ENCODE data around the gene HEPHL1.
"Not testable (repeated sequence)": the region's sequence is repeated elsewhere in the genome, so short reads cannot be mapped to it uniquely, and the experiment has no call there.

The HEPHL1 gene, protein sequence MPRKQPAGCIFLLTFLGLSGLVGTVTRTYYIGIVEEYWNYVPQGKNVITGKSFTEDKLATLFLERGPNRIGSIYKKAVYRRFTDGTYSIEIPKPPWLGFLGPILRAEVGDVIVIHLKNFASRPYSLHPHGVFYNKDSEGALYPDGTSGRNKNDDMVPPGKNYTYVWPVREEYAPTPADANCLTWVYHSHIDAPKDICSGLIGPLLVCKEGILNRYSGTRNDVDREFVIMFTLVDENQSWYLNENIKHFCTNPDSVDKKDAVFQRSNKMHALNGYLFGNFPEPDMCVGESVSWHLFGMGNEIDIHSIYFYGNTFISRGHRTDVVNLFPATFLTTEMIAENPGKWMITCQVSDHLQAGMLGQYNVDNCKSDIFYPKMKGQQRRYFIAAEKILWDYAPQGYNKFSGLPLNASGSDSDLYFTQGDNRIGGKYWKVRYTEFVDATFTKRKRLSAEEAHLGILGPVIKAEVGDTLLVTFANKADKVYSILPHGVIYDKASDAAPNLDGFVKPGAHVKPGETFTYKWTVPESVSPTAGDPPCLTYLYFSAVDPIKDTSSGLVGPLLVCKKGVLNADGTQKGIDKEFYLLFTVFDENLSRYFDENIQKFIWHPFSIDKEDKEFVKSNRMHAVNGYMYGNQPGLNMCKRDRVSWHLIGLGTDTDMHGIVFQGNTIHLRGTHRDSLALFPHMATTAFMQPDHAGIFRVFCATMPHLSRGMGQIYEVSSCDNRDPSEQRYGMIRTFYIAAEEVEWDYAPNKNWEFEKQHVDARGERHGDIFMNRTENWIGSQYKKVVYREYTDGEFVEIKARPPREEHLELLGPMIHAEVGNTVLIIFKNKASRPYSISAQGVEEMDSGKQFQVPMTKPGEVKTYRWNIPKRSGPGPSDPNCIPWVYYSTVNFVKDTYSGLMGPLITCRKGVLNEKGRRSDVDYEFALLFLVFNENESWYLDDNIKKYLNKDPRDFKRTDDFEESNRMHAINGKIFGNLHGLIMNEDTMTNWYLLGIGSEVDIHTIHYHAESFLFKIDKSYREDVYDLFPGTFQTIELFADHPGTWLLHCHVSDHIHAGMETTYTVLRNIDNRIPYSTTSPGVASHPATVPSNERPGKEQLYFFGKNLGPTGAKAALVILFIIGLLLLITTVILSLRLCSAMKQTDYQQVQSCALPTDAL

DNA sequence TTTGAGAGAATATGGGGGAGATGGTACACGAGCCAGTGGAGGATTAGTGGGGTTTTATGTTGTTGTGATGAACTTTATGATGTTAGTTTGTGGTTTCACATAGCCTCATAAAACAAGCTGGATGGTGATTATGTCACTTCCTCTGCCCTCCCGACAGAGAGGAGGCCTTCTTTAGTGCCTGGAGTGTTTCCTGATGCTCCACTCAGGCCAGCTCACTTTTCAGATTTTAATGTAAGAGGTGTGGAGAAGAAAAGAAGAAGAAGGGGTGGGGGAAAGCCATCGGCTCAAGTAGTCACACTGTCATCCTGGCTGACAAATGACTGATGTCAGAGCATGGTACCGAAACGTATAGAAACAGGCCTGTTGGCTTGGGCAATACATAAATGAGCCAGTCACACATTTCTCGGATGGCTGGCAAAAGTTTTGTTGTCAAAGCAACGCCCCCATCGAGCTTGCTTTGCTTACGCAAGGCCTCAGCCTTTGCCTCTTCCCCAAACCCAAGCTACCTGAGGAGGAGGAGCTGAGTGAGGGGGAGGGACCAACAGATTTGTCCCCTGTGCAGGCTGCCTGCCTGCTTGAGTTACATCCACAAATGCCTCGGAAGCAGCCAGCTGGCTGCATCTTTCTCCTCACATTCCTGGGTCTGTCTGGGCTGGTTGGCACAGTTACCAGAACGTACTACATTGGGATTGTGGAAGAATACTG is at the start of gene HEPHL1:
TSS of gene HEPHL1 (plus strand) at position 578 of the 705 bp plus-strand sequence. CDS start at position 593, 15 bp downstream.
- no peak for DNase-seq (ENCODE audit: low spot score)

DNA sequence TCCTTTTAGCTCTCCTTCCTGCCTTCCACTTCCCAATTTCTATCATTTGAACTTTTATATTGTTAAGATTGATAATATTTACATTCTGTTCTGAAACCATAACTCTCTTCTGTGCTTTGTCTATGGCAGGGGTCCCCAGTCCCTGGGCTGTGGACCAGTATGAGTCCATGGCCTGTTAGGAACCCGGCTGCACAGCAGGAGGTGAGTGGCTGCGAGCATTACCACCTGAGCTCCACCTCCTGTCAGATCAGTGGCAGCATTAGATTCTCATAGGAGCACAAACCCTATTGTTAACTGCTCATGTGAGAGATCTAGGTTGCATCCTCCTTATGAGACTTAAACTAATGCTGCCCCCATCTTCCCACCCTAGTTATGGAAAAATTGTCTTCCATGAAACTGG is 48.4 kb upstream of the HEPHL1 start:
- DNase-seq (ENCODE audit: low spot score), result no peak

DNA sequence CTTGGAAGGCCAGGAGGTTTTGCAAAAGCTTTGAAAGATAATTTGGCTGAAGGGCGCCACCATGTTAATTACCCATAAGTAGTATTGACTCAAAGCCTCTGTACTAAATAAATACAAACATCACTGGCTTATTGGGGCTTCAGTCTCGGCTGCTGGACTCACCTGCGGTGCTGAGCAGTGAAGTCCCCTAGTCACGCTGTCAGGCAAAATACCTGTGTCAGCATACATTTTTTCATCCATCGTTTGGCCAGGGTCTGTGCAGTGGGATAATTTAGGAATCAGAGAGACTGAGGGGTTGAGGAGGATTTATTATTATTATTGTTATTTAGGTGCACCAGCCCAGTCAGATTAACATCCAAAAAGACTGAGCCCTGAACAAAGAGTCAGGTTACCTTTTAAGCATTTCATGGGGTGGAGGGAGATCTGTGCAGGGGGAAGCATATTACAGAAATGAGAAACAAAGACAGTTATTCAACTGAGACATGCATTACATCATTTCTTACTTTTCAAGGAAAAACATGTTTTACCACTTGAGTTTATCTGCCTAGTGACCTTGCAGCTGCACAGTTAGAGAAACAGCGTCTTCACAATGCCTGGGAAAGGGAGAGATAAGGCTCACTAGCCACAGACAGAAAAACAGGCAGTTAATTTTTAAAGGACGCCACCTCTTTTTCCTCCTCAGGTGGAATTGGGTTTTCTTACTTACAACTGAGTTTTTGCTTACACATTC is 47.7 kb upstream of the HEPHL1 start:
- not testable (repeated sequence) for DNase-seq (ENCODE audit: low spot score)

DNA sequence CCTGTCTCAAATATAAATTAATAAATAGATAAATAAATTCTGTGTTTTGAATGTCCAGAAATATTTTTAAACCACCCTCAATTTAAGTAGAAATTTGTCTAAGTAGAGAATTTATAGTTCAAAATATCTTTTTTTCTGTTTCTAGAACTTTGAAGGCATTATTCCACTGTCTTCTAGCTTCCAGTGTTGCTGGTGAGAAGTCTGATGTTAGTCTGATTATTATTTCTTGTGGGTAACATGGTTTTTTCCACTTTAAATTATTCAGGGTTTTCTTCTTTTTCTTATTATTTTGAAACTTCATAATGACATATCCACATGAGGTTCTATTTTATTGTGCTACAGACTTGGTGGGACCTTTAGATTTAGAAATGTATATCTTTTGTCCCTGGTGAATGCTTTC is 46.4 kb upstream of the HEPHL1 start:
- DNase-seq (ENCODE audit: low spot score), result no peak

DNA sequence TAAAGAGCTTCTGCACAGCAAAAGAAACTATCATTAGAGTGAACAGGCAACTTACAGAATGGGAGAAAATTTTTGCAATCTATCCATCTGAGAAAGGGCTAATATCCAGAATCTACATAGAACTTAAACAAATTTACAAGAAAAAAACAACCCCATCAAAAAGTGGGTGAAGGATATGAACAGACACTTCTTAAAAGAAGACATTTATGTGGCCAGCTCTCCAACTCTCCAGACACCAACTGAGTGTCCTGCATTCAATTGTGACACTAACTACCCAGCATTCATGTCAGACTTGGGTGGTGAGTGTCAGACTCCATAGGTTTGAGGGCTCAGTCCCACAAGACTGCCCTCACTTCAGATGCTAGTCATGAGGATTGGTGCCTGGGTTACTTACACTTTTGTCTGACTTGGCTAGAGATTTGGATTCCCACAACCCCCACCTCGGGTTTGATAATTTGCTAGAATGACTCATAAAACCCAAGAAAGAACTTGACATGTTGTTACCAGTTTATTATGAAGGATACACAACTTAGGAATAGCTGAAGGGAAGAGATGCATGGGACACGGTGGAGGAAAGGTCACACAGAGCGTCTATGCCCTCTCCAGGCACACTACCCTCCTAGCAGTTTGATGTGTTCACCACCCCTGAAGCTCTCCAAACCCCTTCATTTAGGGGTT is 44.4 kb upstream of the HEPHL1 start:
- DNase-seq (ENCODE audit: low spot score), result not testable (repeated sequence)

DNA sequence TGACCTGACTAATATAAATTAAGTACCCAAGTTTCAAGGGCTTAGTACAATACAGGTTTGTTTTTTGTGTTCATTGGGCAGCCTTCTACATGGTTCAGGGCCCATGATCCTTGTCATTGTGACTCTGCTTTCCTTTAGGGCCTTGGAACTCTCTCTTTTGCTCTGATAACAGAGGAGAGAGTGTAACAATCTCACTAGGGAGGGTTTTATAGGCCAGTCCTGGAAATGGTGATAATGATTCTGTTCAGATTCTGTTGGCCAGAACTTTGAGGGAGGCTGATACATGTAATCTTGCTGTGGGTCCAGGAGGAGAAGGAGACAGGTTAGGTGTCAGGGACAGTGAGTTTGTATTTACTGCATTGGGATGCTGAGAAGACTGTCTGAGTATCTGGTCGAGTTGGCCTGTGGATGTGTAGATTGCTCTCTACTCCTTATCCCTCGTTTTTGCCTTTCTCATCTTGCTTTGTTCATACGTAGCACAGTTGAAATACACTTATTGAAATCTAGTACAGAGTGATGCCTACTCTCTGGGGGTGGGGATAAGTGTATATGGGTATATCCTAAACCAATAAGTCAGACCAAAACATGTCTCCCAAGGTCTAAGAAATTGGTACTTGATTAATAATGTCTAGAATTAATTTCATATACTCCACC is 37.5 kb upstream of the HEPHL1 start:
- no peak for DNase-seq (ENCODE audit: low spot score)

DNA sequence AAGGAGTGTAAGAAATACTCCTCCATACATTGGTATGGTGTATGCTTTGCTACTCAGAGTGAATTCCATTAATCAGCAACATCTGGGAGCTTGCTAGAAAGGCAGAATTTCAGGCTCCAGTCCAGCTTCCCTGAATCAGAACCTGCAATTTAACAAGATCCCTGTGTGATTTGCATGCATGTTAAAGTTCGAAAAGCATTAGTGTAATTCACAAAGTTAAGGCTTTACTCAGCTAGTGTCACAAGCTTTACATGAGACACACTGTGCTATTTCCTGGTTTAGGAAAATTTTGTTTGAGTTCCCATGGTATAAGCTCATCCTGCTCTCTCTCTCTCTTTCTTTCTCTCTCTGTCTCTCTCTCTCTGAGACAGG is 37.0 kb upstream of the HEPHL1 start:
- DNase-seq (ENCODE audit: low spot score), result no peak

DNA sequence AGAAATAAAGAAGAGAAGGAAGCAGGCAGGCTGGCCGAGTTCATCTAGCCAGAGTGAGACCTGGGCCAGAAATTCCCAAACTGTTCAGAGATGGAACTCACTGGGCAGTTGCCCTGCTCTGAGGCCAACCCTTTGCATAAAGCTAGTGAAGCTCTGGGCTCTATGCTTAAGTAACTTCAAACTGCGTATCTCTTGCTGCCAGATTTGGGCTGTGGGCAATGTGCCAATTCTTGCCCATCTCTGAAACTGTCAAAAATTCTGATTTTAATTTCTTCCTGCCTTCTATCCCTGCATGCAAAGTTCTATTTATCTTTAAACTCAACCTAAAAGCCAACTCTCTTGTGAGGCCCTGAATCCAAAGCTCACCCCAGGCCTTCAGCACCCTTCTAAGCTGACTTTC is 36.2 kb upstream of the HEPHL1 start:
- no peak for DNase-seq (ENCODE audit: low spot score)

DNA sequence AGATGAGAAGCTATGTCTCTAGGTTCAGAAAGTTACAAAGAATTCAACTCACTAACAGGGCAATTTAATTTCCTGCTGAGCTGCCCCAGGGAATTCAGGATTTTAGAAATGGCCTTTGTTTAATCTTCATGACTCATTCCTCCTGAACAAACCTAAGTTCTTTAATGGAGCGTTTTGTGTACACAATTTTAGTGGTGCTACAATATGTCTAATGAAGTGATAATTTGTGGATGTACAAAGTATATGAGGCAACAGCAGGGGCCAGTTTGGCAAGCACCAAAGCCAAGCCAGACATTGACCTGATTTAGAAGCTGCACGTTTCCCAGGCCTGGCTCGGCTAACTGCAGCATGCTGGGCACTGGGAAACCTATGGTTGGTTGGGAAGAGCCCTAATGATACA is 34.4 kb upstream of the HEPHL1 start:
- no peak for DNase-seq (ENCODE audit: low spot score)

DNA sequence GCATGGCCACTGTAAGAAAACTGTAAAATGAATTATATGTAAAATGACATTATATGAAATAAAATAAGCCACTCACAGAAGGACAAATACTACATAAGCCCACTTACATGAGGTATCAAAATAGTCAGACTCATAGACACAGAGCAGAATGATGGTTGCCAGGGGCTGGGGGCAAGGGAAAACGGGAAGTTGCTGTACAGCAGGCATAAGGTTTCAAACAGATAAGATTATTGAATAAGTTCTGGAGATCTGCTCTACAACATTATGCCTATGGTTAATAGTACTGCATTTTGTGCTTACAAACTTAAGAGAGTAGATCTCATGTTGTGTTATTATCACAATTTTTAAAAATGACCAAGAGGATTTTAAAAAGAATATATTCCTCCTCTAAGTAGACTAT is 32.7 kb upstream of the HEPHL1 start:
- no peak for DNase-seq (ENCODE audit: low spot score)

DNA sequence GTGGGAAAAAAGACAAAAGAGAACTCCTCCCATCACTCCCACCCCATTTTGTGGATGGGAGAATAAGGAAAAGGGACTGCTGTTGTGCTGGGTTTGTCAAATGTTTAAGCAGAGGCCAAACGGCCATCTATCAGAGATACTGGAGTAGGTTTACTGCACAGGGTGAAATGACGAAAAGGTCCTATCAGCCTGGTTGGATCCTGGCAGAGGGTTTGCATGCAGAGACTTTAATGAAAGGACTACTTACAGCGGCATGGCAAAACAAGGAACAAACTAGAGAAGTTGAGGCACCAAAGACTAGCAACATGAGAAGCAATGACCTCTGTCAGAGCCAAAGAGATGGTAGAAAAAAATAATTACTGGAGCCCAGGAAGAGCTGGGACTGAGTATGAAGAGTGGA is 32.2 kb upstream of the HEPHL1 start:
- DNase-seq (ENCODE audit: low spot score), result no peak

DNA sequence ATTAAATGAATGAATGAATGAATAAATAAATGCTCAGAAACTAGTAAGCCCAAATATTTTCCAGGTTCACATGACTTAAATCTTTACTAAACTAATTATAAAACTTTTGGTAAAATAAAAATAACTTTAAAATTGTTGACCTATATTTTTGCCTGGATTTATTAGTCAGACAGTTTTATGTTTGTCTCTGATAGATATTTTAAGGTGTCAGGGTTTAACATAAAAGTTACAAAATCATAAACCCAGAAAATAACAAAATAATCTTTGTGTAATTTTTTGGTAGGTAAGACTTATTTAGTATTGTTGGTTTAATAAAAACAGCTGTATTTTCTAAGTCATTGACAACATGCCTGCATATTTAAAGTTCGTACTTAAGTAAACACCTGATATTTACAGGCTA is 27.4 kb upstream of the HEPHL1 start:
- DNase-seq (ENCODE audit: low spot score), result no peak

DNA sequence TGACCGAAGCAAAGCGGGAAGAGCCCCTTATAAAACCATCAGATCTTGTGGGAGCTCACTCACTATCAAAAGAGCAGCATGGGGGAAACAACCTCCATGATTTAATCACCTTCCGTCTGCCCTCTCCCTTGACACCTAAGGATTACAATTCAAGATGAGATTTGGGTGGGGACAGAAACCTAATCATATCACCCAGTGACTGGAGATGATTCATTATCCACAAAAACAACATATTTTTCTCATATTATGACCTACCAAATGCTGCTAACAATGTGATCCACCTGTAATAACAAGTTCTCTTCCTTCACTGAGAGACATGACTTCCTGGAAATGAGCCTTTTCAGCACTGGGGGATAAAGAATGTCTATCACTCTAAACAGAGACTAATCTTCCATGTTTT is 23.4 kb upstream of the HEPHL1 start:
- no peak for DNase-seq (ENCODE audit: low spot score)

DNA sequence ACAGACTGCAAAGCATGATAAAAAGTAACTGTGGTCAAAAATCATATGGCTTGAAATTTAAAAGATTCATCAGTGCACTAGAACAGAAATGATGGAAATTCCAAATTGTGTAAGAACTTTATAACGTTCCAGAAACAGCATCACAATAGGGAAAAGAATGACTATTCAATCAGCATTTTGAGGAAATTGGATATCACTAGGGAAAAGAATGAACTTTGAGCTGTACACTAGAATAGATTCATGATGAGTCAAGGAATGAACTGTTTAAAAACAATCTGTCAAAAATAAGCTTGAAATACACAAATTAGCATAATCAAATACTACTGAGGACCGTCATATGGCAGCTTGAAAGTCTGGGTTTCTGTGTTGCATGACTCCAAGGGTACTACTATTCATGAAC is 20.5 kb upstream of the HEPHL1 start:
- DNase-seq (ENCODE audit: low spot score), result no peak

DNA sequence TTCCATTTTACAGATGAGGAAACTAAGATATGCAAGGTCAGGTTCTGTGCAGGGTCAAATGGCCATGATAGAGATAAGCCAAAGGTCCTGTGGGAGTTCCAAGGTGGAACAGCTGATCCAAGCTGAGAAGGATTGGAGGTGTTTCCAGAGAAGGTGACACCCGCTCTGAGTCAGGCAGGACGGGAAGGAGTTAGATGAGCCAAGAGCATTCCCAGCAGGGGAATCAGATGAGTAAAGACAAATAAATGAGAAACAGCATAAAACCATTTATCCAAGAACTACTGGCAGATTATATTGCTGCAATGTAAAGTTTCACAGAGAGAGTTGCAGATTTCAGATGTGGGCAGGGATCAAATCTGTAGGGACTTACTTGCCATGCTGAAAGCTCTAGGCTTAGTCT is 18.9 kb upstream of the HEPHL1 start:
- DNase-seq (ENCODE audit: low spot score), result no peak

DNA sequence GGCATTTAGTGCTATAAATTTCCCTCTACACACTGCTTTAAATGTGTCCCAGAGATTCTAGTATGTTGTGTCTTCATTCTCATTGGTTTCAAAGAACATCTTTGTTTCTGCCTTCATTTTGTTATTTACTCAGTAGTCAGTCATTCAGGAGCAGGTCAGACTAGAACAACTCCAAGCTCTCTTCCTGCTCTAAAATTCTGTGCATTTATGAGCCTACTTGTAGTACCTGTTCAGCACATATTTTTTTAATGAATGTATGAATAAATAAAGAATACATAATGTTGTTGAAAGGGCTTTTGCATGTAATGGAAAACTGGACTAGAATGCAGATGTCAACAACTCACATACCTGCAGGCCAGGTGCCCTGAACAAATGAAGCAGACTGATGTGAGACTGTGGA is 13.7 kb upstream of the HEPHL1 start:
- DNase-seq (ENCODE audit: low spot score), result no peak

DNA sequence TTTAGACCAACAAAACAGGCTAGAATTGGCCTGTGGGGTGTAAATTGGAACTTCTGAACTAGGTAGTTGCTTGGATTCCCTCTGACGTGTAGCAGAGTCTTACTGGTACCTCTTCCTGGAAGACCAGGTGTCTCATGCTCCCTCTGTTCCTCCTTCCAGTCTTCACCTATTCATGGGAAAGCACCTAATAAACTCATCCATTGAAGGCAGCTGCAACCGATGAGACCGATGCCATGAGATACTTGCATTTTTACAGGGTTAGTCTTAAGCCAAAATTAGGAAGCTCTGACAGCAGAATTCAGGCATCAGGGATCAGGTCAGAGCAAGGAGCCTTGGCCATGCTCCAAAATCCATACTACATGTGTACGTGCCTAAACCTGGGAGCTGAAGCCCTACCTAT is 13.2 kb upstream of the HEPHL1 start:
- no peak for DNase-seq (ENCODE audit: low spot score)

DNA sequence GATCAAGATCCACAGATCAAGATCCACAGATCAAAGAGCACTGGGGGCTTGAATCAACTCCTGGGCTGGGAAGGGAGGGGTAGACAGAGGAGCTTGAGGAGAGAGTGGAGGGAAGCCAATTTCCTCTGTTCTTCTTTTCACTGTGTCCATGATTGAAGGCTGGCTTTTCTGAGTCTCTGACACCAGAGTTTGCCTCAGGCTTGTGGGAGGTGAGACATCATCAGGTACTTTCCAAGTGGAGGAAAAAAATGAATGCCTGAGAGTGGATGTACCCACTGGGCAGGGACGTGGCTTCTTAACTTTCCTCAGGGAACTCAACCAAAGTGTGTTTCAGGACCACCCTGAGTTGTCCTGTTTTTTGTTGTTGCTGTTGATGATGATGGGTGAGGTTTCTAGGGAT is 11.0 kb upstream of the HEPHL1 start:
- no peak for DNase-seq (ENCODE audit: low spot score)

DNA sequence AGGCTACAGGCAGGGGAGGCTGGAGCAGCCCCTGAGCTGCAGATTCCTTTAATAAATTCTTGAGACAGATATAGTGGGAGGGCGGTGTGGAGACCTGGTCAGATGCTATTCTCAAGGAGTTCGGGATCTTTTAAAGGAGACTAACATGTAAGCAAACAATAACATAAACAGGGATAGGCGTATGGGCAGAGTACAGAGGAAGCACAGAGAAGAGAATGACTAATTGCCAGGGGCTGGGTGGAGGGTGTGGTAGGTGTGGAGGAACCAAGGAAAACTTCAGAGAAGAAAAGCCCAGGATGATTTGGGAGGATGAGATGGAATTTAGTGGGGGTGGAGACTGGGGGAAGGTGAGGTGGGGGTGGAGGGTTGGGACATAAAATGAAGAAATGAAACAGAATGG is 9.7 kb upstream of the HEPHL1 start:
- DNase-seq (ENCODE audit: low spot score), result no peak

DNA sequence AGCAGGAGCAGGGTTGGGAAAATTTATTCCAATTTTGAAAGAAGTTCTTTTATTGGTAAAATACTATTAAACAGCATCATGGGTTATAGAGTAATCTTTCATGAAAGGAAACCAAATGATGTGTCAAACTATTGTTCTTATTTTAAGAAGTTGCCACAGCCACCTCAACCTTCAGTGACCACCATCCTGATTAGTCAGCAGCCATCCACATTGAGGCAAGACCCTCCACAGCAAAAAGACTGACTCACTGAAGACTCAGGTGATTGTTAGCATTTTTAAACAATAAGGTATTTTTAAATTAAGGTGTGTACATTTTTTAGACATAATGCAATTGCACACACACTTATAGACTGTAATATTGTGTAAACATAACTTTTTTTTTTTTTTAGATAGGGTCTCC is 3.7 kb upstream of the HEPHL1 start:
- no peak for DNase-seq (ENCODE audit: low spot score)
